Right renal pelvis (tissue), 4 donors: ENCODE data around the gene FAM227B. TPM values are rescaled to one million over a fixed set of nuclear protein-coding genes. Genes with fewer than 3 reads are reported as not detected.
"Not testable (repeated sequence)": the region's sequence is repeated elsewhere in the genome, so short reads cannot be mapped to it uniquely, and the experiment has no call there.

Source experiments
- DNase-seq, 4 donors: peaks; one replicate each; pipeline ENCODE4 v3.0.0-alpha.2; 2013; ENCODE audit warnings: low read depth in 4 of 4, low spot score in 3 of 4, missing footprints in 1 of 4
- polyA plus RNA-seq, 4 donors: library from polyadenylated mRNA; unstranded; fragments of 120-200 nt; gene quantifications; one replicate each; pipeline ENCODE4 v1.2.1, GENCODE V29; 2013; ENCODE audit not compliant: insufficient read length in 4 of 4

FAM227B gene
- polyA plus RNA-seq, 4 donors, result 14.0 to 22.3 (median 18.9) TPM

DNA sequence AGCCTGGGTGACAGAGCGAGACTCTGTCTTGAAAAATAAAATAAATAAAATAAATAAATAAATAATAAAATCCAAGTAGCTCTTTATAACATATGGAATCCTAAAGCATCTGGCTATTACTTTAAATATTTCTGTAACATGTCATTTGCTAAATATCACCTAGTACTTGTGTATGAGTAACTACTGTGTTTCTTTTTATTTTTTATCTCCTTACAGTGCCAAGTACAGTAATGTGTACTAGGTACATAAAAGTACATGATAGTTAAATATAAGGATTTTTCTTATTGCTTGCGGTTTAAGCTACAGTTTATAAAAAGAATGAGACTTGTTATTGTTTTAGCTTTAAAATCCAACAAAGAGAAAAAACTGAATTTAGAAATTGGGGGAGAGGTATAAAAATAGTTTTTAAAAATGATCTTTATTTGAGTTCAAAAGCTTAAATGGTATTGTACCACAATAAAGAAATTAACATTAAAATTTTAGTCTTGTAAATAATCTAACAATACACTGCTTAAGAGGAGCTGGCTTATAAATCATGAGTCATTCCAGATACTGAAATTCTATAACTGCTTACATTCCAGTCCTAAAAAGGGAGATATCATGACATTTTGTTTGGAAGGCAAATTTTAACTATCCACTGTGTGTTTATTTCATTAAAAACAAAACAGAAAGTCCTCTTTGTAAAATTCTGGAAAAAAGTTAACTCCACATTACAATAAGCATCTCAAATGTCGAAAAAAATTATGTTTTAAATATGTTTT, 124.4 kb downstream of the FAM227B start:
- DNase-seq, result no peak

DNA sequence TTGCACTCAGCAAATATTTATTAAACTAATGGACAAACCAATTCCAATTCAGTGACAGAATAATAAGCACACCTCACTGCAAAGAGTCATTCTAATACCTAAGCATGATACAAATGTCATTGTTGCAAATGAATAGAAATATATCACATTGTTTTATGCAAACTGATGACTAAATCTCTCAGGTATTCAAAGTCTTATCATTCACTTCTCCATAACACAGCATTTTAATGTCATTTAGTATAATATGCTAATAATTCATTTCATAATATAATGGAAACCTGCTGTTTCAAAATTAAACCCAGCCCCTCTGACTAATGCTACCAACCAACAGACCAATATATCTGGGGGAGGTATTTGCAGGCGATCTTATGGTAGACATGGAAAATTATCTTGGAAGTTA, 125.8 kb downstream of the FAM227B start:
- DNase-seq, result no peak

DNA sequence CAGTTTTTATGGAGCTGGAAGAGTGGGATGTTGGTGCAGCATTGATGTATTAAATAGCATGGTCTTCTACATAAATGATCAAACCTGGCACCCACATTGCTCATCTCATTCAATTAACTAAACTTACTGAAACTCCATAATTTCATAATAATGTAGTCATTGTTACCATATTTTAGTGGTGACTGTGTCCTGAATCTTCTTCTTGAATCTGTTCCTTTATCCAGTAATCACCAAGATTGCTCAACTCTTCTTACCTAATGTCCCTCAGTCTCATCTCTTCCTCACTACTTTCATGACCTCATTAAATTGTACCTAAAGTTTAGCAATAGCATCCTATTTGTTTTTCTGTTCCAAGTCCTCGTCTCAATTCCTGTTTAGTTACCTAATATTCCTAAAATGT, 127.8 kb downstream of the FAM227B start:
- DNase-seq, result no peak

DNA sequence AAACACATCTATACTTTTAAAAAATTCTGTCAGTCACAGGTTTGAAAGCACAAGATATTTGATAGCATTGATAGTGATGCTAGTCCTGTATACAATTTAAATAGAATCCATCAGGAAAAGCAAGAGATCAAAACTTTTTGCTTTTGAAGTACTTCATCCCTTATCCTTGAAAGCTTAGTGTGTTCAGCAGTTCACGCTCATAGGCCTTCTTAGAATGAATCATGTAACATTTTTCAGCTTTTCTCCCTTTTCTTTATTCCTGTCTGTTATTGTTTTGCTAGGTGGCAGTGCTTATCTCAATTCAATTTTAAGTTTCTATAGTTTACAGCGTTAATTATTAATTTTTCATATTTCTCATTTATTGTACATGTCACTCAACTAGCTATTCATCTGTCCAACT, 128.5 kb downstream of the FAM227B start:
- no peak for DNase-seq

DNA sequence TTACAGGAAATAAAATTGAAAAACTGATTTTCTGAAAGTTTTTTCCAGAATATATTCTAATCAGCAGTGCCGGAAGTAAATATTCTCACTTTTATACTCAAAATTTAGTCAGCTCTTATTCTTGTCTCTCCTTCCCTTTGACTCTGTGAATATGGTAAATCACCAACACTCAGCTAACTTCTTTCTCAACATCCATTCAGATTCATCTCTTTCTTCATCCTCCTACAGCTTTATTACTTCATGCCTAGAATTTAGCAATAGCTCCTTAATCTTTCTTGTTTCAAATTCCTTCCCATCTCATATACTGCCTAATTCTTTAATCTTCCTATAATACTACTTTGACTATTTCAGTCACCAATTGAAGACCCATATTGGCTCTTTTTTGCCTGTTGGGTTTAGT, 129.7 kb downstream of the FAM227B start:
- DNase-seq, result no peak

DNA sequence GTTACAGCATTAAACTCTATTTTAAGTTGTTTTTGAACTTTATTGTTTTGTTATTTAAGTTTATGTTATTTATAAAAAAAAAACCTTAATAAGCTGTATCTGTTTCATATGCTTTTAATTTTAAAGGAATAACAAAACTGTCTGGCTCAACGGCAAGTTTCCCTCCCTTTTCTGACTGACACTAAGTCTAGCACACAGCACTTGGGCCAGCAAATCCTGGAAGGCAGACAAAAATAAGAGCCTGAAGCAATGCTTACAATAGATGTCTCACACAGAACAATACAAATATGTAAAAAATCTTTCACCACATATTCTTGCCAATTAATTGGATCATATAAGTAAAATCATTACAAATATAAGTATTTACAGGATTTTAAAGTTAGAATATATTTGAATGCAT, 135.2 kb downstream of the FAM227B start:
- DNase-seq, result not testable (repeated sequence)

DNA sequence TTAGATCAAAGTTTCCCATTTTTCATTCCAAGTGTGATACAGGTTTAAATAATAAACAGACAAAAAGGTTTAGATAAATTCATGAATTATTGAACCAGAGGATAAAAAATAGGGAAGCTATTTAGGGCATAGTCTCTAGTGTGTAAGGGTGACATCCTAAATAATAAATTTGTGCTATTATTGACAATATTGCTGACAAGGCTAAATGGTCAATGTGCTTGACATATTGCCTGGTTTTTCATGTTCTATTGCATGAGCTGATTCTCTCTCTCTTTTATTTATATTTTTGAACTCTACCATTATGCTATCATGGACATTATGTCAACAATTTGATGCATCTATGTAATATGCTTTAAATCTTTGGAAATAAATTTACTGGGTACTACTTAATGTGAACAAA, 141.6 kb downstream of the FAM227B start:
- not testable (repeated sequence) for DNase-seq

DNA sequence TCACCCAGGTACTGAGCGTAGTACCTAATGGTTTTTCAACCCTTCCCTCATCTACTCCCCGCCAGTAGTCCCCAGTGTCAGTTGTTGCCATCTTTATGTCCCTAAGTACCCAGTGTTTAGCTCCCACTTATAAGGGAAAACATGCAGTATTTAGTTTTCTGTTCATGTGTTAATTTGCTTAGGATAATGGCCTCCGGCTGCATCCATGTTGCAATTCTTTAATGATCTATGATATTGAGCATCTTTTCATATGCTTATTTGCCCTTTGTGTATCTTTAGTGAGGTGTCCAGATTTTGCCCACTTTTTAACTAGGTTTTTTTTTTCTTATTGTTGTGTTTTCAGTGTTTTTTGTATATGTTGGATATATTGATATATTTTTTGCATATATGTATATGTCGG, 142.6 kb downstream of the FAM227B start:
- not testable (repeated sequence) for DNase-seq

DNA sequence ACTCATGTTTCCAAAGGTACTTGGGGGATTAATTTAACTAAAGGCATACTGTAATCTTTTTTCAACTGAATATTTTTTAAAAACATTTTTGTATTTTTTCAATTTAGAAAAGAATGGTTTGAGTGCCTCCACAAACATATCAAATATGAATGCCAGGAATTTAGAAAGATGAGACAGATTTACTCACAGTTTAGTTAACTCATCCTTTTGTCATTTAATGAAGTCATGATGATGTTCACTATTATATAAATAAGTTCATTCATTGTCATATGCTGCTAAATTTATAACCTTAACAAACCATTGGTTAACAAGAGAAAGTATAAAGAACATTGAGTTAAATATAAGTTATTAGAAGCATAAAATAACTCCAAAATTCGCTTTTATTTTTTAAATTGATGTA, 147.6 kb downstream of the FAM227B start:
- no peak for DNase-seq

DNA sequence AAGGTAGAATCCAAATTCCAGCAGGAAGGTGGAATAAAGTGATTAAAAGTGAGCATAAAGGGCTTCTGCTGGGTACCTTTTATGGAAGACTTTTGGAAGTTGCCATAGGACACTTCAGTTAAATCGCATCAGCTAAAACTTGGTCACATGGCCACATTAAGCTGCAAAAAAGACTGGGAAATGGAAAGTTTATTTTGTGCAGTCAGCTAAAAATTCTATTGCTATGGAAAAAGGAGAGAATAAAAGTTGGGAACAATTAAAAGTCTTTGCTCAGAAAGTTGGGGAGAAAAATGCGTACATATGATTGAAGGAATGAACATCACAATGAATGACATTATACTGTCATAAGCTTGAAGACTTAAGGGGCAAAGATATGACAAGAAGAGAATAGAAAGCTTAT, 148.3 kb downstream of the FAM227B start:
- DNase-seq, result no peak

DNA sequence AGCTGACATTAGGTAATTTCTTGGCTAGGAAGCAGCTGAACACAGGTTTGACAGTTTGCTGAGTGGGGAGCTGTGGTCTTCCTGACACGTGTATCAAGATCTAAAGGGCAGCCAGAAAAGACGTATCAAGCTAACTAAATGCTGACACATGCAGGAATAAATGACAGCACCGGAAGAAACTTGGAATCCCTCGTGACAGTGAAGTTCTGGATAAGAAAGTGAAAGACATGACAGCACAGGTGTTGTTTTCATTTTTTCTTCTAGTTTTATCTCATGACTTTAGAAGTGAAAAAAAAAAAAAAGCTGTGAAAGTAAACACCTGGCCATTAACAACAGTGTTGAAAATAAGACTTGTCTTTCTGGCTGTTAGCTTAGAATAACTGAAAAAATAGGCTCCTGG, 148.9 kb downstream of the FAM227B start:
- no peak for DNase-seq

DNA sequence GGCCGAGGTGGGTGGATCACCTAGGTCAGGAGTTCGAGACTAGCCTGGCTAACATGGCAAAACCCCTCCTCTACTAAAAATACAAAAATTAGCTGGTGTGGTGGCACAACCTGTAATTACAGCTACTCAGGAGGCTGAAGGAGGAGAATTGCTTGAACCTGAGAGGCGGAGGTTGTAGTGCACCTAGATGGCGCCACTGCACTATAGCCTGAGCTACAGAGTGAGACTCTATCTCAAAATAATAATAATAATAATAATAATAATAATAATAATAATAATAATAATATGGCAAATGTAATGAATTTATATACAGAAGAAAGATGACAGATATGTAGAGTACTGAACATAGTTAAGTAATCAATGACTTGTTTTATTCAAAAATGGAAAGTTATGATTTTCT, 149.4 kb downstream of the FAM227B start:
- DNase-seq, result not testable (repeated sequence)

DNA sequence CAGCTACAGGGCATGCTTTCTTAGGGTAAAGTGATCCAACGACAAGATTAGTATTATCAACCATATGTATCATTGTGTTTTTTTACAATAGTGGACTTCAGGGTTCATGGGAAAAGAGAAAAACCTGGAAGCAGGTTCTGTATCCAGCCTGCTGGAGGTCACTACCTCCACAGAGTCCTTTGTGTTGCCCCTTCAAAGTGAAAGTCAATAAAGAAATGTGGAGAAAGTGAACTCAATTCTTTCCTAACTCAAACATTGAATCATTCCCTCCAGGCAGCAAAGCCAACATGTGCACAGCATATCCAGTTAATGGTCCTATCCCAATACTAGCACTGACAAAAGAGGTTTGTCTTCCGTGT, 152.2 kb downstream of the FAM227B start:
- DNase-seq, result no peak

DNA sequence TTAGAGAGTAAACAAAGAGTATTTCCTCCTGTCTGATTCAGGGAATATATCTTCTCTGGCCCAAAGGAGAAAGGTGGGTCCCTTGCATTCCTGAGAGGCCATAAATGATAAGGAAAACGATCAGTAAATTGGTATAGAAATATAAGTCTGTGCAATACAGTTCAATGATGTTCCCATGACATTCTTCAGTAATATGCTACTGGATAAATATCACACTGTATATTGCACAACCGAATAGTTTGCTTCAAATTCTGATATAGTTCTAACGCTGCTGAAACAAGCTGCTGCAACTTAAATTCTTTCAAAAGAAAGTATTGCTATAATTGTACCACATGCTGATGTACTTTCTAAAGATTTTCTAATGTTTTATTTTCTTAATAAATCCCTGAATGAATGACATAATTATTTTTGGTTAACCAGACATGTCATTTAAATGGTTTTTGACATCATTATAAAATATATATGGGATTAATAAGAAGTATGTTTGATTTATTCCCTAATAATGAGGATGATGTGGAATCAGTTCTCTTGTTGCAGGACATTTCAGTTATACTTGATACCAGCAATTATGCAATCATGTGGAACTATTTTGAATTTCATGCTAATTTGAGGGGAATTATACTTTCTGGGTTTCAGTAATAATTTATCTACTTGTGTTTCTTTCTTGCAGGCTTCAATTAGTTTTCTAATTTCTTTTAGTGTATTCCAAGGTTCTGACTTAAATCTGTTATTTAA, 152.7 kb downstream of the FAM227B start:
- DNase-seq, result no peak

DNA sequence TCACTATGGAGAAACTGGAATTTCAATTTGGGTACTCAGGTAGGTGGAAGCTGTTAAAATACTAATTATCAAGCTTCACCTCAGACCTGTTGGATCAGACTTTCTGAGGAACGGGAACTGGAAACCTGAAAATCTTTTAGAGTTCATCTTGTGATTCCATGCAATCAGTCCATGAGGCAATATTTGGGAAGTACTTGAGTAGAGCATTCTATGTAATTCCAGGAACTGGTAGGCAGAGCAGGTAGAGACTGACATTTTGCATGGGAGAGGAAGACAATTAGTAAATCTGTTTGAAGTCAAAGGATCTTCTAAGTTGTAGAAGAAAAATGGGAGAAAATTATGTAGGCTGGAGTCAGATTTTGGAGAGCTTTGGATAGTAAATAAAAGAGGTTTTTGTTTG, 154.5 kb downstream of the FAM227B start:
- DNase-seq, result no peak

DNA sequence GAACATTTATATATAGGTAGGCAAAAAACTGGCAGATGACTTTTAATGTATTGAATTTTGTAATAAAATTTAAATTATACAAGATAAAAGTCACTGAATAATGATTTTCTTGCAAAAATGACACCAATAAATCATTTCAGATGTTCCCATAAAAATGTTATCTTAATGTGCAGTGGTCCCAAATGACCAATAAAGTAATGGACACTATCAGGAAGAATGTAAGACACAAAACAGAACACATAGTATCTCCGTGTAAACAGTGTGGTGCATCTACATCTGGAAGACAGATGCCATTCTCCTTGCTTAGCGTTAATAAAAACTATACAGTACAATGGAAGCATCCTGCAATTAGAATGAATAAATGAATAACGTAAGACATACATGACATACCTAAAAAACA, 156.1 kb downstream of the FAM227B start:
- no peak for DNase-seq

DNA sequence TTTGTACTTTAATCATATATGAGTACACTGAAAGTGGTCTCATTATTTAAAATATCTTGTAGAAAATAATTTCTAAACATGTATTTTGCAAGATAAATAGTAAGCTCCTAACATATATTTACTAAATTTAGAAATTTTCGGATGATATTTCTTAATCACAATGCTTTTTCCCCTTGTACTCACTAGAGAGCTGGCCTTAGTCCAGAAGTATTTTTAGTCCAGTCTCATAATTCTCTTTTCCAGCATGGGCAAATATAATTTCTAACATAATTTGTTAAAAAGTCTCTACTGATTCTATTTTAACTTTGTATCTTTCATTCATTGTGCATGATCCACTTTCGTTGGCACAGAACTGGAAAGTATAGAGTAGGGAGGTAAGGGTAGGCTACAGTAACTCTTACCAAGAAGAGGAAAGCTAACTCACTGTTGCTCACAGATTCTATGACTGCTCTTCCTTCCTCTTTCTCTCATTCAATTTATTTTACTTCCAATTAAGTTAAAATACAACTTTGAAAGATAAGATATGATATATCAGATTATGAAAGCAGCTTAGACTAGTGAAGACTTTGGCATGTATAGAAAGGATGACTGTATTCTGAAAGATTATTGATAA, 158.3 kb downstream of the FAM227B start:
- DNase-seq, result no peak

DNA sequence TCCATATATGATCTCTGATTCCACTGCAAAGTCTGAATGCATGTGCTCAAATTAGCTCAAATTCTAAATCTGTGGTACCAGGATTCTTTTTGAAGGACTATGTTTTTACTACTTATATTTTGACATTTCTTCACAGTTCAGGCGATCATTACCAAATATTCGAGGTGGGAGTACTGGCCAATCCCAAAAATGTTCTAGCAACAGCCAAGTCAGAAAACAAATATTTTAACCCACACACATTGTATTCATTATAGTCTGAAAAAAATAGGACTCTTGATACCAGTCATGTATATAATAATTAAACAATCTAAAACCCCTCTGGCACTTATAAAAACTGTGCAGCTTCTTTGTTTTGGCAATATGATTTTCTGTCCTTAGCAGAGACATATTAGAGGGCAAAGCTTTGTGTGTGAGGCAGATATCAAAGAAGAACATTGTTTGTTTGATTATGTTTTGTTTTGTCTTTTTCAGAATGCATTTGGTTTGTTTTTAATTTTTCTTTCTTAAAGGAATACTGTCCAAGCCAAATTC, 160.1 kb downstream of the FAM227B start:
- DNase-seq, result no peak

DNA sequence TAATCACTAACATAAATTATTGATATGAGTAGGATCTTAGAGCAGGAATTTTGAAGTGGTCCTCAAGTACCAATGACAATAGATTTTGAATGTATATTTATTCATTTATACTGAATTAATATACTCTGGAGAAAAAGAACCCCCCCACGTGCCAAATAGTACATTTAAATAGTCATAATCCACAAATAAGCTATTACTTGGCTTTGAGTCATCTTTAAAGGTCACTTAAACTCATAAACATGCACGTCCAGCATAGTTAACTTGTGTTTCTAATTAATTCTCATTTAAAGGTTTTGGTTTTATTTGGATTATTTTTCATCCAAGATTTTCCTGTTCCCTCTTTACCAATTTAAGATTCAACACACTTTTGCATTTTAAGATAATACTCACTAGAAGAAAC, 162.5 kb downstream of the FAM227B start:
- DNase-seq, result no peak

DNA sequence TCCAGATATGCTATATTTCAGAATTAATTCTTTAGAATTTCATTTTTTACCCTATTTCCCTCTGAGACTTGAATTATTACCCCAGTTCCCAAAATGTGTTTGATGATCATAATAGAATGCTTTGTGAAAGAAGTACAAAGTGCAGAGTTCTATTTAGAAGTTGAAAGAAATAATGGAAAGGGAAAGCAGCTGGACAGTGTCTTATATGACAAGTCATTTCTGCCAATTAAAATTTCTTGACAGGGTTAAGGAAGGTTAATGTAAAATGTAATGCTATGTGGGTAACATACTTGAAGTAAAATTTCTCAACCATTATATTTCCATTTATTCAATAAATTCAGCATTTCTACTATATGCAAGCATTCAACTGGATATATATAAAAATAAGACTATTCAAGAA, 164.5 kb downstream of the FAM227B start:
- no peak for DNase-seq

DNA sequence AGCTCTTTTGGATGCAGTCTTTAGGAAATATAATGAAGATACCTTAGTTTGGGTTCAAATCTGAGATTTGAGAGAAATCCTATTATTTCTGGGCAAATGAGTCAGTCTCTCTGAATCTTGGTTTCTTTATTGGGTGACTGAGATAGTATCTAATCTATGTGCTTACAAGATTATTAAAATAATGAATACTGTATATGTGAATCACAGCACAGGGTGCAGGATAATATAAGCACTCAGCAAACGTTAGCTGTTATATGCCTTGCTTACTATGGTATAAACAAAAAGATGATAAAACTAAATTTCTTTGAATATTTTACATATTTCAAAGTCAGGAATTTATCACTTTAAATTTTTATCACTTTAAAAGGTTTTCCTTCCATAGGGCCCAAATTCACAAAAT, 168.0 kb downstream of the FAM227B start:
- no peak for DNase-seq

DNA sequence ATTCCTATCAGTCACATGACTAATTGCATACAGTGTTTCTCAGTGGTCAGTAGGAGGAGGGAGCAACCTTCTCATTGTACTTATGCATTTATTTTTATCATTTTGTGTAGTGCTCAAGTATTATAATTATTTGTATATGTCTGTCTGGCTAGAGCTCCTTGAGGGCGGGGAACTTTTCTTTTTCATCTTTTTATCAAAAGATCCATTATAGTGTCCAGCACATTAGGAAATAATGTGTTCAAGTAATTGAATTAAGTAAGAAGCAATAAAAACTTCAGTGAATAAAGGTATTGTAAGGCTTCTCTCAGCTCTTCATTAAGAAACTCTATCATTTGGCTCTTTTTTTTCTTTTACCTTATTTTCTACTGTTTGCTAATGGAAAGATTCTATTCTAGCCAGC, 178.8 kb downstream of the FAM227B start:
- no peak for DNase-seq
